BE2C (cell line): ENCODE data around the gene GRIK2.

Source experiments
- DNase-seq: peaks from one replicate; pipeline ENCODE4 v3.0.0-alpha.2; 2020
- H3K27me3 ChIP-seq: fragments of 250-450 bp; sonication (Bioruptor Pico); 2 replicates; pipeline ENCODE4 v1.5.1; 2020; ENCODE audit warnings: mild to moderate bottlenecking
- H3K36me3 ChIP-seq: fragments of 250-450 bp; sonication (Bioruptor Pico); 2 replicates; pipeline ENCODE4 v1.5.1; 2020; ENCODE audit warnings: mild to moderate bottlenecking
- H3K4me1 ChIP-seq: fragments of 250-450 bp; sonication (Bioruptor Pico); 2 replicates; pipeline ENCODE4 v1.5.1; 2020
- H3K4me3 ChIP-seq: 2 replicates; pipeline ENCODE4 v1.5.1; 2011; ENCODE audit warnings: low read depth, low read length
- H3K9me3 ChIP-seq: fragments of 250-450 bp; sonication (Bioruptor Pico); 2 replicates; pipeline ENCODE4 v1.5.1; 2020
- TF ChIP-seq, protein P1 (sequence below): IDR thresholded peaks from 2 replicates; pipeline ENCODE4 v1.5.1; 2012; ENCODE audit warnings: mild to moderate bottlenecking, low read depth, low read length

Gene GRIK2

DNA sequence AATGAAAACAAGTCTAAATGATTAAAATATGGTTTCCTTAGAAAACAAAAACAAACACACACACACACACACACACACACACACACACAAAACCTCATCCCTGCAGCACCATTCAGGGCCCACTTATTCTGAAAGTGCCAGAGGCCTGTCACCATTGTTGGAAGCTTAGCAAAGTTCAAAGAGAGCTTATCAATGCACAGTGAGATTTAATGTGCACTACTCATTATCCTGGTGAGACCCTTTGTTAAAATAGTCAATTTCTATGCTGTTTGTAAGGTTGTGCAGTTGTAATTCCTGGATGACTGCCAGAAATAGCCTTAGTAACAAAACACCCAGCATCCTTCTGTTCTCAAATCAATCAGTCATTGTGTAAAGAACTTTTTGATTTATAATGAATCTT is 482.9 kb downstream of the GRIK2 start:
- Histone ChIP-seq H3K36me3 (no peaks in the 10 kb centered on the region), H3K27me3 (no peaks in the 10 kb centered on the region), H3K4me3 (no peak overlapping the region), H3K9me3 (no peaks in the 10 kb centered on the region), H3K4me1 (no peaks in the 10 kb centered on the region)
- DNase-seq = no peak
- TF ChIP-seq, protein P1, sequence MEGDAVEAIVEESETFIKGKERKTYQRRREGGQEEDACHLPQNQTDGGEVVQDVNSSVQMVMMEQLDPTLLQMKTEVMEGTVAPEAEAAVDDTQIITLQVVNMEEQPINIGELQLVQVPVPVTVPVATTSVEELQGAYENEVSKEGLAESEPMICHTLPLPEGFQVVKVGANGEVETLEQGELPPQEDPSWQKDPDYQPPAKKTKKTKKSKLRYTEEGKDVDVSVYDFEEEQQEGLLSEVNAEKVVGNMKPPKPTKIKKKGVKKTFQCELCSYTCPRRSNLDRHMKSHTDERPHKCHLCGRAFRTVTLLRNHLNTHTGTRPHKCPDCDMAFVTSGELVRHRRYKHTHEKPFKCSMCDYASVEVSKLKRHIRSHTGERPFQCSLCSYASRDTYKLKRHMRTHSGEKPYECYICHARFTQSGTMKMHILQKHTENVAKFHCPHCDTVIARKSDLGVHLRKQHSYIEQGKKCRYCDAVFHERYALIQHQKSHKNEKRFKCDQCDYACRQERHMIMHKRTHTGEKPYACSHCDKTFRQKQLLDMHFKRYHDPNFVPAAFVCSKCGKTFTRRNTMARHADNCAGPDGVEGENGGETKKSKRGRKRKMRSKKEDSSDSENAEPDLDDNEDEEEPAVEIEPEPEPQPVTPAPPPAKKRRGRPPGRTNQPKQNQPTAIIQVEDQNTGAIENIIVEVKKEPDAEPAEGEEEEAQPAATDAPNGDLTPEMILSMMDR = no peak

DNA sequence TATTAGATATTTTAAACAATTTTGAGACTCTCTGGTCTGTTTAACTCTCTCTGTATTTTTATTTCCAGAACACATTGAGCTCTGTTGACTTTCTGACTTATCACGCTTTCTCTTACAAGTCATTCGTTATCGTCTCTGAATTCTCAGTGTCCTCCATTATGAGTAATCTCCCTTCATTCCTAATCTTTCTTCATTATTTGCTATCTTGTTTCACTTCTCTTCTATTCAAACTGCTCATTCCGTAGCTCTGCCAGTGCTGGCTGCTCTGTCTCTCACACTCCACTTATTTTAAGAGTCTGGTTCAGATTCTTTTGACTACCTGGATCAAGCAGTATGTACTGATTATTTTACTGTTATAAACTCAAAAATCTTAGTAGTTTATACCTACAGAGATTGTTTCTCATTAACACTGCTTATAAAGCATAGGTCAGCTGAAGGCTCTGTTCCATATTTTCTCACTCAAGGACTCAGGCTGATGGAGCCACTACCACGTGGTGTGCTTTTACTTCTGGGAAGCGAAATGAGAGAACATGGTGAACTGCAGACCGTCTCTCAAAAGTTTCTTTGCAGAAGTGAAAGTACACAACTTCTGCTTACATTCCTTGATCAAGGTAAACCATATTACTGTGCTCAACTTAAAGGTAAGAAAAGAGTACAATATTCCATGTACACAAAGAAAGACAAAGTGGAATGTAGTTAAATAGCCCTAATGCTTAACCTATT is 485.2 kb downstream of the GRIK2 start:
- Histone ChIP-seq H3K4me3 (no peak overlapping the region), H3K36me3 (no peaks in the 10 kb centered on the region), H3K27me3 (no peaks in the 10 kb centered on the region), H3K4me1 (no peaks in the 10 kb centered on the region), H3K9me3 (no peaks in the 10 kb centered on the region)
- TF ChIP-seq, protein P1 = no peak
- DNase-seq = no peak

DNA sequence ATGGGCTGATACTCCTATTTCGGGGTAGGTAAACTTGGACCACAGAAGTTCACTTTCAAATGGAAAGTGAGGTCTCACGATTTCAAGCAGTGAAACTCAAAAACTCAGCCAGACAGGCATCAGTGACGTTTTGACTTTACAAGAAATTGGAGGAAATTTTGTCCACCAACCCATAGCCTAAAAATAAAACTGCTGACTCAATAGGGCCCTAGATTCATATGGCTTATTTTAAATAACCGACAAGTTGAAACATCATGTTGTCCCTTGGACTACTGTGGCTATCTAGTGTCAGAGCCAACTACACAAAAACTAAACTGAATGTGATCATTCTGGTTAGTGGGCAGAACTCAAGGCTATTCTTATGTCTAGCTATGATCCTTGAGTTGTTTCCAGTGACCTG is 486.3 kb downstream of the GRIK2 start:
- Histone ChIP-seq H3K27me3 (no peaks in the 10 kb centered on the region), H3K4me1 (no peaks in the 10 kb centered on the region), H3K4me3 (no peak overlapping the region), H3K9me3 (no peaks in the 10 kb centered on the region), H3K36me3 (no peaks in the 10 kb centered on the region)
- TF ChIP-seq, protein P1 = no peak
- DNase-seq = no peak

DNA sequence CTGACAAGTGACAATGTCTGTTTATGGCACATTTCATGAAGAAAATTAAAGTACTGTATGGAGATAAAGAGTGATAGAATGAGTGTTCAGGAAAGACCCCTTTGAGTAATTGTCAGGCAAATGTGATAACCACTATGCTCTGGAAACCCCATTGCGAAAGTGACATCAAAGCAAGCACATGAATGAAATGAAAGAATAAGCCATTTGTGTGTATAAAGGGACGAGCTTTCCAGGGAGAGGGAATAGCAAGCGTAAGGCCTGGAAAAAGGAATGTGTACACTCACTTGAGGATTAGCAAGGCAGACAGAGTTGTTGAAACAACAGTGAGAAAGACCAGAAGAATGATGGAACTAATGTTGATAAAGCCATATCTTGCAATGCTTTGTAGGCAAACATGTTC is 490.0 kb downstream of the GRIK2 start:
- Histone ChIP-seq H3K27me3 (no peaks in the 10 kb centered on the region), H3K9me3 (no peaks in the 10 kb centered on the region), H3K4me1 (no peaks in the 10 kb centered on the region), H3K4me3 (no peak overlapping the region), H3K36me3 (no peaks in the 10 kb centered on the region)
- TF ChIP-seq, protein P1 = no peak
- DNase-seq = no peak

DNA sequence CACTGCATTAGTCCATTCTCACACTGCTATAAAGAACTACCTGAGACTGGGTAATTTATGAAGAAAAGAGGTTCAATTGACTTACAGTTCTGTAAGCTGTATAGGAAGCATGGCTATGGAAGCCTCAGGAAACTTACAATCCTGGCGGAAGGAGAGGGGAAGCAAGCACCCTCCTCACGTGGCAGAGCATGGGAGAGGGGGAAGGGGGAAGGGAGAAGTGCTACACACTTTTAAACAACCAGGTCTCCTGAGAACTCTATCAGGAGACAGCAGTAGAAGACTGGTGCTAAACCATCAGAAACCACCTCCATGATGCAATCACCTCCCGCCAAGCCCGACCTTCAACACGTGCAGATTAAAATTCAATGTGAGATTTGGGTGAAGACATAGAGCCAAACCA is 494.0 kb downstream of the GRIK2 start:
- H3K27me3 ChIP-seq = no peaks in the 10 kb centered on the region
- DNase-seq = no peak

More for the DNA sequence above, 494.0 kb downstream of the GRIK2 start:
- Histone ChIP-seq H3K36me3 (no peaks in the 10 kb centered on the region), H3K4me1 (no peaks in the 10 kb centered on the region), H3K4me3 (no peak overlapping the region), H3K9me3 (no peaks in the 10 kb centered on the region)
- TF ChIP-seq, protein P1 = no peak
